Measurements from ENCODE around the gene GPR89A.

GPR89A gene

DNA sequence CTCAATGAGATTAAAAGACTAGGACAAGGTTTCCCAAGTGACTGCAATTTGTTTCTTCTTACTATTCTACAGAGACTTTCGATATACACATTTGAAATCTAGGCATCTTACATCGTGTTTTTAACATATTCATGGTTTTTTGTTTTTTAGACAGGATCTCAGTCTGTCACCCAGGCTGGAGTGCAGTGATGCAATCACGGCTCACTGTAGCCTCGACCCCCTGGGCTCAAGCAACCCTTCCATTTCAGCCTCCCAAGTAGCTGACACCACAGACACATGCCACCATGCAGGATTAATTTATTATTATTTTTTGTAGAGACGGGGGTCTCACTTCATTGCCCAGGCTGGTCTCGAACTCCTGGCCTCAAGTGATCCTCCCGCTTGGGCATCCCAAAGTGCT is 97.8 kb downstream of the GPR89A start:
- TF ChIP-seq ESRRG (CRISPR knock-in tag; IDR thresholded peaks at IDR 0.05) (no peak), ZC3H10 (CRISPR knock-in tag; IDR thresholded peaks at IDR 0.05) (no peak), SNAI2 (CRISPR knock-in tag; IDR thresholded peaks at IDR 0.05) (no peak), PPARA (CRISPR knock-in tag; IDR thresholded peaks at IDR 0.05; ENCODE audit: borderline replicate concordance) (no peak), ZFP30 (CRISPR knock-in tag; IDR thresholded peaks at IDR 0.05) (no peak), ARNTL (CRISPR knock-in tag; IDR thresholded peaks at IDR 0.05; ENCODE audit: borderline replicate concordance, low read depth) (no peak), ZNF8 (CRISPR knock-in tag; IDR thresholded peaks at IDR 0.05) (no peak)
- TF ChIP-seq, protein P1, sequence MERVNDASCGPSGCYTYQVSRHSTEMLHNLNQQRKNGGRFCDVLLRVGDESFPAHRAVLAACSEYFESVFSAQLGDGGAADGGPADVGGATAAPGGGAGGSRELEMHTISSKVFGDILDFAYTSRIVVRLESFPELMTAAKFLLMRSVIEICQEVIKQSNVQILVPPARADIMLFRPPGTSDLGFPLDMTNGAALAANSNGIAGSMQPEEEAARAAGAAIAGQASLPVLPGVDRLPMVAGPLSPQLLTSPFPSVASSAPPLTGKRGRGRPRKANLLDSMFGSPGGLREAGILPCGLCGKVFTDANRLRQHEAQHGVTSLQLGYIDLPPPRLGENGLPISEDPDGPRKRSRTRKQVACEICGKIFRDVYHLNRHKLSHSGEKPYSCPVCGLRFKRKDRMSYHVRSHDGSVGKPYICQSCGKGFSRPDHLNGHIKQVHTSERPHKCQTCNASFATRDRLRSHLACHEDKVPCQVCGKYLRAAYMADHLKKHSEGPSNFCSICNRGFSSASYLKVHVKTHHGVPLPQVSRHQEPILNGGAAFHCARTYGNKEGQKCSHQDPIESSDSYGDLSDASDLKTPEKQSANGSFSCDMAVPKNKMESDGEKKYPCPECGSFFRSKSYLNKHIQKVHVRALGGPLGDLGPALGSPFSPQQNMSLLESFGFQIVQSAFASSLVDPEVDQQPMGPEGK (CRISPR knock-in tag; IDR thresholded peaks at IDR 0.05; ENCODE audit: borderline replicate concordance), result no peak
- TF ChIP-seq, protein P2, sequence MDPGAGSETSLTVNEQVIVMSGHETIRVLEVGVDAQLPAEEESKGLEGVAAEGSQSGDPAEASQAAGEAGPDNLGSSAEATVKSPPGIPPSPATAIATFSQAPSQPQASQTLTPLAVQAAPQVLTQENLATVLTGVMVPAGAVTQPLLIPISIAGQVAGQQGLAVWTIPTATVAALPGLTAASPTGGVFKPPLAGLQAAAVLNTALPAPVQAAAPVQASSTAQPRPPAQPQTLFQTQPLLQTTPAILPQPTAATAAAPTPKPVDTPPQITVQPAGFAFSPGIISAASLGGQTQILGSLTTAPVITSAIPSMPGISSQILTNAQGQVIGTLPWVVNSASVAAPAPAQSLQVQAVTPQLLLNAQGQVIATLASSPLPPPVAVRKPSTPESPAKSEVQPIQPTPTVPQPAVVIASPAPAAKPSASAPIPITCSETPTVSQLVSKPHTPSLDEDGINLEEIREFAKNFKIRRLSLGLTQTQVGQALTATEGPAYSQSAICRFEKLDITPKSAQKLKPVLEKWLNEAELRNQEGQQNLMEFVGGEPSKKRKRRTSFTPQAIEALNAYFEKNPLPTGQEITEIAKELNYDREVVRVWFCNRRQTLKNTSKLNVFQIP (CRISPR knock-in tag; IDR thresholded peaks at IDR 0.05; ENCODE audit: borderline replicate concordance, low read depth), result no peak
- ATAC-seq, result no peak

DNA sequence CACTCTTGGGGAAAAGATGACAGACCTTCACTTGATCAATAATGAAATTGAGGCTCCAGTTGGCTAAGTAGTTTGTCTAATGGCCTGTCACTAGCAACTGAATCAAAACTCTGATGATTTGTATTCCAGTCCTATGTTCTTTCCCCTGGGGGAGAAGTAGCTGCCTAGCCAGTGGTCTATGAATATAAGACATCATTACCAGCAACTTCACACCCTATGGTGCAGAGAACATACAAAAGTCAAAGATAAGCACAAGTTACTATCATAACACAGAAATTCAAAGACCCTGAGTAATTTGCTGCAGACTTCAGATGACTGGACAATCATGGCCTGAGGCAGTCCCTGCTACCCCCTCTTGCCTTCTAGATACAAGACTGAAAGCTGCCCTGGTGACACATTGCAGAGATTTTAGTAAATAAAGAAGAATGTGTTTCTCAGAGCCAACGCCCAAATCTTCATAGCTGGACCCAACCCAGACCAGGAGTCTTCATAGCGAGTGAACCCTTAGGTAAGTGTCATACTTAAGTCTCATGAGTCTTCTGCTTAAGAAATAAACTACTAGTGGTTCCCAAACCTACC is 98.4 kb downstream of the GPR89A start:
- TF ChIP-seq, protein P3, sequence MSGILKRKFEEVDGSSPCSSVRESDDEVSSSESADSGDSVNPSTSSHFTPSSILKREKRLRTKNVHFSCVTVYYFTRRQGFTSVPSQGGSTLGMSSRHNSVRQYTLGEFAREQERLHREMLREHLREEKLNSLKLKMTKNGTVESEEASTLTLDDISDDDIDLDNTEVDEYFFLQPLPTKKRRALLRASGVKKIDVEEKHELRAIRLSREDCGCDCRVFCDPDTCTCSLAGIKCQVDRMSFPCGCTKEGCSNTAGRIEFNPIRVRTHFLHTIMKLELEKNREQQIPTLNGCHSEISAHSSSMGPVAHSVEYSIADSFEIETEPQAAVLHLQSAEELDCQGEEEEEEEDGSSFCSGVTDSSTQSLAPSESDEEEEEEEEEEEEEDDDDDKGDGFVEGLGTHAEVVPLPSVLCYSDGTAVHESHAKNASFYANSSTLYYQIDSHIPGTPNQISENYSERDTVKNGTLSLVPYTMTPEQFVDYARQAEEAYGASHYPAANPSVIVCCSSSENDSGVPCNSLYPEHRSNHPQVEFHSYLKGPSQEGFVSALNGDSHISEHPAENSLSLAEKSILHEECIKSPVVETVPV (CRISPR knock-in tag; IDR thresholded peaks at IDR 0.05), result no peak
- ATAC-seq, result no peak; the same call in 1 of the 3 replicates

DNA sequence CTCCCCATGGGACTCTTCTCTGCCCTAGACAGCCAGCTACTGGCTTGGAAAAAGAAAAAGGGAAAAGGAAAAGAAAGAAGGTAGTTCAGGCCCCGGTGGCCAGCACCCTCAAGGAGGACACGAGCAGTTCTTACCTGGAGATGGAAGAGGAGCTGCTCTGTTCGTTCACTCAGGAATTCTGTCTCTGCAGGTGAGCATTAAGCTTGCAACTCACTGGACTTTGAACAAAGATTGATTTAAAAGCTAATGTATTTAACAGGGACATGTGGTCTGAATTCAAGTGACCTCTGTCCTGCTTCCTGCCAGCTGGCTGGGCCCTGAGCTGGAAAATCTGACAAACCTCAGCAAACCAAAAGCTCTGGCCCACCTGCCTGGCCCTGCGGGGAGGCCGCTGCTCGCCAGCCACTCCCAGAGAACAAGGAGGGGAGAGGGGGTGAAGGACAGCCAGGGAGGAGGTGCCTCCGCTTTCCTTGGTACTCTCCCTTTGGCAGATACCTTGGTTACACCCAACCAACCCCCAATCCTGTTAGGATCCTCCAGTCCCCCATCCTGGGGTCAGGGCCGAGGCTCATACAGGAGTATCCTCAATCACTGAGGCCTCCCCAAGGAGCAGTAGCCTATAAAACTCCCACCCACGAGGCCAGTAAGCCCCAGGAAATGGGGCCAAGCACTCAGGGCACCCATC is 99.5 kb downstream of the GPR89A start, which contains the start of gene PDZK1:
Gene PDZK1 (minus strand): TSS at position 186 of the 685 bp plus-strand sequence. CDS start 19,347 bp downstream, outside the sequence.
- TF ChIP-seq PPARA (CRISPR knock-in tag; IDR thresholded peaks at IDR 0.05; ENCODE audit: borderline replicate concordance) (no peak), TOX (CRISPR knock-in tag; IDR thresholded peaks at IDR 0.05; ENCODE audit: borderline replicate concordance) (no peak), BACH2 (CRISPR knock-in tag; IDR thresholded peaks at IDR 0.05; ENCODE audit: borderline replicate concordance) (no peak), GLIS3 (CRISPR knock-in tag; IDR thresholded peaks at IDR 0.05) (no peak), ZNF70 (CRISPR knock-in tag; IDR thresholded peaks at IDR 0.05) (no peak), ZC3H10 (CRISPR knock-in tag; IDR thresholded peaks at IDR 0.05) (no peak), ZFP3 (CRISPR knock-in tag; IDR thresholded peaks at IDR 0.05) (no peak), TCF4 (CRISPR knock-in tag; IDR thresholded peaks at IDR 0.05; ENCODE audit: borderline replicate concordance) (no peak), ZFP30 (CRISPR knock-in tag; IDR thresholded peaks at IDR 0.05) (no peak), ARNTL (CRISPR knock-in tag; IDR thresholded peaks at IDR 0.05; ENCODE audit: borderline replicate concordance, low read depth) (no peak)
- TF ChIP-seq, protein P4, sequence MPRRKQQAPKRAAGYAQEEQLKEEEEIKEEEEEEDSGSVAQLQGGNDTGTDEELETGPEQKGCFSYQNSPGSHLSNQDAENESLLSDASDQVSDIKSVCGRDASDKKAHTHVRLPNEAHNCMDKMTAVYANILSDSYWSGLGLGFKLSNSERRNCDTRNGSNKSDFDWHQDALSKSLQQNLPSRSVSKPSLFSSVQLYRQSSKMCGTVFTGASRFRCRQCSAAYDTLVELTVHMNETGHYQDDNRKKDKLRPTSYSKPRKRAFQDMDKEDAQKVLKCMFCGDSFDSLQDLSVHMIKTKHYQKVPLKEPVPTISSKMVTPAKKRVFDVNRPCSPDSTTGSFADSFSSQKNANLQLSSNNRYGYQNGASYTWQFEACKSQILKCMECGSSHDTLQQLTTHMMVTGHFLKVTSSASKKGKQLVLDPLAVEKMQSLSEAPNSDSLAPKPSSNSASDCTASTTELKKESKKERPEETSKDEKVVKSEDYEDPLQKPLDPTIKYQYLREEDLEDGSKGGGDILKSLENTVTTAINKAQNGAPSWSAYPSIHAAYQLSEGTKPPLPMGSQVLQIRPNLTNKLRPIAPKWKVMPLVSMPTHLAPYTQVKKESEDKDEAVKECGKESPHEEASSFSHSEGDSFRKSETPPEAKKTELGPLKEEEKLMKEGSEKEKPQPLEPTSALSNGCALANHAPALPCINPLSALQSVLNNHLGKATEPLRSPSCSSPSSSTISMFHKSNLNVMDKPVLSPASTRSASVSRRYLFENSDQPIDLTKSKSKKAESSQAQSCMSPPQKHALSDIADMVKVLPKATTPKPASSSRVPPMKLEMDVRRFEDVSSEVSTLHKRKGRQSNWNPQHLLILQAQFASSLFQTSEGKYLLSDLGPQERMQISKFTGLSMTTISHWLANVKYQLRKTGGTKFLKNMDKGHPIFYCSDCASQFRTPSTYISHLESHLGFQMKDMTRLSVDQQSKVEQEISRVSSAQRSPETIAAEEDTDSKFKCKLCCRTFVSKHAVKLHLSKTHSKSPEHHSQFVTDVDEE (CRISPR knock-in tag; IDR thresholded peaks at IDR 0.05), result no peak
- TF ChIP-seq, protein P1 (CRISPR knock-in tag; IDR thresholded peaks at IDR 0.05; ENCODE audit: borderline replicate concordance), result no peak
- TF ChIP-seq, protein P5, sequence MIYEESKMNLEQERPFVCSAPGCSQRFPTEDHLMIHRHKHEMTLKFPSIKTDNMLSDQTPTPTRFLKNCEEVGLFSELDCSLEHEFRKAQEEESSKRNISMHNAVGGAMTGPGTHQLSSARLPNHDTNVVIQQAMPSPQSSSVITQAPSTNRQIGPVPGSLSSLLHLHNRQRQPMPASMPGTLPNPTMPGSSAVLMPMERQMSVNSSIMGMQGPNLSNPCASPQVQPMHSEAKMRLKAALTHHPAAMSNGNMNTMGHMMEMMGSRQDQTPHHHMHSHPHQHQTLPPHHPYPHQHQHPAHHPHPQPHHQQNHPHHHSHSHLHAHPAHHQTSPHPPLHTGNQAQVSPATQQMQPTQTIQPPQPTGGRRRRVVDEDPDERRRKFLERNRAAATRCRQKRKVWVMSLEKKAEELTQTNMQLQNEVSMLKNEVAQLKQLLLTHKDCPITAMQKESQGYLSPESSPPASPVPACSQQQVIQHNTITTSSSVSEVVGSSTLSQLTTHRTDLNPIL (CRISPR knock-in tag; IDR thresholded peaks at IDR 0.05; ENCODE audit: low read depth), result no peak
- TF ChIP-seq, protein P3 (CRISPR knock-in tag; IDR thresholded peaks at IDR 0.05), result no peak
- TF ChIP-seq, protein P2 (CRISPR knock-in tag; IDR thresholded peaks at IDR 0.05; ENCODE audit: borderline replicate concordance, low read depth), result no peak
- no peak; the same call in 2 of the 3 replicates for ATAC-seq

All from SK-N-SH treated with all-trans-retinoic acid at 6 μM for 48 hours (cell line).